IMR-90 (cell line): ENCODE data around the gene KMT2D. TPM values are rescaled to one million over a fixed set of nuclear protein-coding genes. Genes with fewer than 3 reads are reported as not detected.
A peak's percentile ranks its signal among the peaks of the same experiment; 100 is the strongest.

Source experiments
- ATAC-seq: fragments of 200-7000 bp; cut with Tn5 transposase; 2 replicates; pipeline ENCODE4 v1.9.1; 2020; ENCODE audit warnings: low read depth, mild to moderate bottlenecking, moderate library complexity
- BruUV-seq: library from RNA; stranded (reverse); fragments of 400-500 nt; replicated peaks from 2 replicates; lab custom pipeline; 2021; lab: Mats Ljungman, UMichigan
- CTCF ChIA-PET: fragments of 300-600 bp; formaldehyde crosslinking; extraction: SDS; loops from one replicate; lab custom pipeline; 2021; ENCODE audit warnings: antibody characterized with exemption; lab: Yijun Ruan, JAX
- POLR2A ChIA-PET: fragments of 300-600 bp; sonication (Branson Sonifier 250); formaldehyde crosslinking; loops from one replicate; lab custom pipeline; 2022; ENCODE audit warnings: antibody characterized with exemption; ENCODE audit not compliant: unreplicated experiment; lab: Charles Lee
- DNase-seq: peaks from one replicate; pipeline ENCODE4 v3.0.0; 2013
- H2AFZ ChIP-seq: replicated peaks from 2 replicates; pipeline ENCODE3; 2013; ENCODE audit warnings: low read length, mild to moderate bottlenecking; ENCODE audit not compliant: poor library complexity
- H2AK5ac ChIP-seq: 2 replicates; pipeline ENCODE4 v1.6.1; 2013; ENCODE audit warnings: low read depth, low read length, inconsistent platforms
- H2AK9ac ChIP-seq: replicated peaks from 2 replicates; pipeline ENCODE3; 2013; ENCODE audit warnings: mild to moderate bottlenecking, low read depth, low read length, moderate library complexity; ENCODE audit not compliant: poor library complexity
- H2BK120ac ChIP-seq: 2 replicates; pipeline ENCODE4 v1.6.1; 2013; ENCODE audit warnings: low read depth, low read length, inconsistent platforms
- H2BK15ac ChIP-seq: 3 replicates; pipeline ENCODE4 v1.6.1; 2013; ENCODE audit warnings: low read depth, low read length, inconsistent platforms
- H2BK20ac ChIP-seq: 2 replicates; pipeline ENCODE4 v1.6.1; 2013; ENCODE audit warnings: low read depth, mild to moderate bottlenecking, inconsistent platforms, low read length, moderate library complexity
- H2BK5ac ChIP-seq: 2 replicates; pipeline ENCODE4 v1.6.1; 2013; ENCODE audit warnings: mild to moderate bottlenecking, low read depth, low read length, inconsistent platforms; ENCODE audit not compliant: poor library complexity, severe bottlenecking
- H3K14ac ChIP-seq: replicated peaks from 2 replicates; pipeline ENCODE4 v1.6.1; 2013; ENCODE audit warnings: low read depth, low read length, inconsistent platforms
- H3K18ac ChIP-seq: 2 replicates; pipeline ENCODE4 v1.6.1; 2013; ENCODE audit warnings: low read depth, low read length, control low read depth
- H3K23ac ChIP-seq: 2 replicates; pipeline ENCODE4 v1.6.1; 2013; ENCODE audit warnings: low read depth, low read length, inconsistent platforms
- H3K27ac ChIP-seq: 2 replicates; pipeline ENCODE4 v1.5.1; 2013; ENCODE audit warnings: mild to moderate bottlenecking, control low read depth, low read length; ENCODE audit not compliant: insufficient read depth
- H3K27me3 ChIP-seq: 2 replicates; pipeline ENCODE4 v1.6.1; 2013; ENCODE audit warnings: low read length; ENCODE audit not compliant: control insufficient read depth, insufficient read depth
- H3K36me3 ChIP-seq: 2 replicates; pipeline ENCODE4 v1.6.1; 2013; ENCODE audit warnings: low read length, mixed read lengths; ENCODE audit not compliant: control insufficient read depth, insufficient read depth
- H3K4ac ChIP-seq: 2 replicates; pipeline ENCODE4 v1.6.1; 2013; ENCODE audit warnings: low read depth, low read length, inconsistent platforms
- H3K4me1 ChIP-seq: 2 replicates; pipeline ENCODE4 v1.6.1; 2013; ENCODE audit warnings: low read length, mixed read lengths; ENCODE audit not compliant: control insufficient read depth, insufficient read depth
- H3K4me2 ChIP-seq: 2 replicates; pipeline ENCODE4 v1.6.1; 2013; ENCODE audit warnings: low read depth, mild to moderate bottlenecking, control low read depth, low read length, moderate library complexity
- H3K4me3 ChIP-seq: 2 replicates; pipeline ENCODE4 v1.5.1; 2013; ENCODE audit warnings: low read depth, mild to moderate bottlenecking, control low read depth, low read length, moderate library complexity; ENCODE audit not compliant: insufficient read depth
- H3K56ac ChIP-seq: 2 replicates; pipeline ENCODE4 v1.6.1; 2013; ENCODE audit warnings: low read length, inconsistent platforms; ENCODE audit not compliant: insufficient read depth; ENCODE audit errors: extremely low read depth
- H3K79me1 ChIP-seq, 2 experiments: 2 replicates each; pipeline ENCODE4 v1.6.1; 2013; ENCODE audit warnings: low read length in 2 of 2, inconsistent platforms in 1 of 2, low read depth in 1 of 2
- H3K9ac ChIP-seq: 2 replicates; pipeline ENCODE4 v1.6.1; 2013; ENCODE audit warnings: low read depth, low read length, control low read depth
- H3K9me1 ChIP-seq: 2 replicates; pipeline ENCODE4 v1.6.1; 2013; ENCODE audit warnings: low read length, inconsistent platforms; ENCODE audit not compliant: insufficient read depth
- H3K9me3 ChIP-seq: 2 replicates; pipeline ENCODE4 v1.6.1; 2013; ENCODE audit warnings: low read length; ENCODE audit not compliant: control insufficient read depth, insufficient read depth
- H4K20me1 ChIP-seq: 2 replicates; pipeline ENCODE4 v1.6.1; 2013; ENCODE audit warnings: low read length, inconsistent platforms; ENCODE audit not compliant: insufficient read depth
- H4K5ac ChIP-seq: 2 replicates; pipeline ENCODE4 v1.6.1; 2013; ENCODE audit warnings: mild to moderate bottlenecking, low read depth, low read length, control low read depth
- H4K8ac ChIP-seq, 2 experiments: 2 replicates each; pipeline ENCODE4 v1.6.1; 2013; ENCODE audit warnings: low read depth in 2 of 2, low read length in 2 of 2, control low read depth in 1 of 2, inconsistent platforms in 1 of 2
- H4K91ac ChIP-seq: 2 replicates; pipeline ENCODE4 v1.6.1; 2013; ENCODE audit warnings: low read depth, low read length, inconsistent platforms; ENCODE audit not compliant: insufficient read depth
- CEBPB ChIP-seq: IDR thresholded peaks from 2 replicates; pipeline ENCODE4 v1.6.1; 2012; ENCODE audit warnings: low read depth, low read length, improper control_type of control experiment
- CTCF ChIP-seq: conservative IDR thresholded peaks from 2 replicates; pipeline ENCODE4 v1.5.1; 2012; ENCODE audit warnings: mild to moderate bottlenecking, low read depth, low read length, improper control_type of control experiment
- FOS ChIP-seq: fragments of 150-350 bp; IDR thresholded peaks from 2 replicates; pipeline ENCODE4 v1.6.1; 2016; ENCODE audit warnings: low read depth, low read length
- WGBS, 2 experiments: methylation state at CpG; one replicate each; pipeline versions ENCODE4 v1.1.5 to v1.1.7; 2013; ENCODE audit warnings: missing lambda C conversion rate in 2 of 2; ENCODE audit not compliant: insufficient read length in 1 of 2; ENCODE audit errors: extremely low coverage in 2 of 2; 5-methylcytosine and 5-hydroxymethylcytosine counted together
- dilution Hi-C: fragments of 300-500 bp; cut with HindIII; formaldehyde crosslinking; loops from one replicate; pipeline ENCODE4 v1.14.3; 2018; ENCODE audit warnings: low sequenced_read_pairs; ENCODE audit not compliant: unreplicated experiment
- in situ Hi-C: fragments of 300-500 bp; cut with MboI; formaldehyde crosslinking; loops from 3 replicates; pipeline ENCODE4 v1.14.3; 2019; ENCODE audit warnings: low sequenced_read_pairs, inconsistent platforms, mixed read lengths
- intact Hi-C: fragments of 100-400 bp; cut with micrococcal nuclease; formaldehyde crosslinking; loops from 2 replicates; pipeline ENCODE4 v1.10.0; 2022
- polyA plus RNA-seq, 3 experiments: library from polyadenylated mRNA; depleted of rRNA; stranded (reverse); fragments of >200 nt; gene quantifications; 2 replicates each; pipeline ENCODE4 v1.2.3, GENCODE V29; 2012; ENCODE audit warnings: low replicate concordance in 1 of 3
- total RNA-seq: library from RNA; depleted of rRNA; stranded (reverse); fragments of >200 nt; gene quantifications from 2 replicates; pipeline ENCODE4 v1.2.3, GENCODE V29; 2012

KMT2D gene
- total and polyA plus RNA-seq, 2 of the 4 experiments (the other 2 are of a cell fraction): 6.6 to 25.2 TPM

DNA sequence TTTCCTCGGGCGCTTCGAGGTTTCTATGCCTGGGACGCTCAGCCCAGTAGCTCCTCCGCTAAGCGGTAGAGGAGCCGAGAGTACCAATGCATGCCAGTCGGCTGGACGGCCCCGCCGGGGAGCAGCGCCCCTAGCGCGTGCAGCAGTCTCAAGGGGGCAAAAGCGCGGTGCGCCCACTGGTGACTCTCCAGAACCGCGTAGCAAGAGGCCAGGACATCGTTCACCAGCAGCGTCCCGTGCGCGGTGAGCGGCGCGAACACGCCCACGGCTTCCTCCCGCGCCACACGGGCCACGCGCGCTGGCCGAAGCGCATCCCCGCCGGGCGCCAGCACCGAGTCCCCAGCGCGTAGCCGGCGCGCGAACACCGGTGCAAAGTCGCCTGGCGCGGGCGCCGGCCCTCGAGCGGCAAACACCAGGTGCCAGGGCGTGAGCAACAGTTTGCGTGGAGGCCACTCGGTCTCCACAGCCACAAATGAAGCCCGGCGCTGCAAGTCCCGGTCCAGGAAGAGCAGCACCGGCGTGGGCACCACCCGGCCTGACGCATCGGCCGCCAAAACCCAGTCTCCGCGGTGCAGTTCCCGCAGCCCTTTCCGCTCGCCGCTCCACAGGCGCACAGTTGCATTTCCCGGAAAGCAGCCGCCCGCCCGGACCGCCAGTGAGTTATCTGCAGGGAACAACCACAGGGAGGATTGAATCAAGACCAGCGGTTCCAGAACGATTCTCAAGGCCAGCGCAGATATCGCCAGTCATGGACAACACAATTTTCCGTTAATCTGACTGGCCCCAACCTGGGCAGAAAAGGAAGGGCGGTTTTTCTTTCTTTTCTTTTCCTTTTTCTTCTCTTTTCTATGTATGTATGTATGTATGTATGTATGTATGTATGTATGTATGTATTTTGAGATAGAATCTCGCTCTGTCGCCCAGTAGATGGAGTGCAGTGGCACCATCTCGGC lies 29.5 kb upstream of the KMT2D start:
- H4K8ac ChIP-seq: no peak overlapping the region
- no peak overlapping the region for H2BK5ac ChIP-seq
- dilution Hi-C loops (no loop called here), intact Hi-C loops (loop anchor here (2.0 to 10.0 kb wide), 2 partner anchors 25 to 95 kb away; partner anchors contain the start of gene TUBA1A), in situ Hi-C loops (no loop called here)
- BruUV-seq: no TSS peak
- POLR2A ChIA-PET: no interaction called here
- H4K5ac ChIP-seq: no peak overlapping the region
- H3K4me1 ChIP-seq: peaks cover 11% of the 10 kb centered on the region
- H2AFZ ChIP-seq: peak overlapping the region; percentile 77
- 0 out of 4 replicates have a peak, but pooled peaks cover 0 to 3% of the 10 kb centered on the region in 2 experiments for H3K79me1 ChIP-seq
- H3K56ac ChIP-seq: no peak overlapping the region
- H3K9me1 ChIP-seq: peaks cover 2% of the 10 kb centered on the region; the same call in 1 of the 2 replicates
- no peak overlapping the region for H3K9ac ChIP-seq
- peak overlapping the region; percentile 69; the same call in 1 of the 2 replicates for H3K23ac ChIP-seq
- peaks cover 30% of the 10 kb centered on the region; the same call in 1 of the 2 replicates for H3K27me3 ChIP-seq
- H3K27ac ChIP-seq: no peak overlapping the region
- H3K4ac ChIP-seq: no peak overlapping the region
- H4K20me1 ChIP-seq: no peaks in the 10 kb centered on the region; the same call in 1 of the 2 replicates
- no peaks in the 10 kb centered on the region for H3K9me3 ChIP-seq
- no peak overlapping the region for H3K18ac ChIP-seq
- TF ChIP-seq CTCF: peak; percentile 24; the same call in 1 of the 2 replicates
- no peak for TF ChIP-seq CEBPB
- TF ChIP-seq FOS: no peak
- H2BK20ac ChIP-seq: no peak overlapping the region
- DNase-seq (peak; percentile 33), ATAC-seq (peak; percentile 6; the same call in 1 of the 2 replicates)
- H2AK5ac ChIP-seq: no peak overlapping the region
- no peak overlapping the region for H2BK120ac ChIP-seq
- H3K4me2 ChIP-seq: peak overlapping the region; percentile 87
- no peaks in the 10 kb centered on the region for H3K36me3 ChIP-seq
- 0% methylated on average over 43 of the region's 88 CpGs; no CpG with 5 or more reads in 1 of the 2 experiments for WGBS, 2 experiments
- H2BK15ac ChIP-seq: no peak overlapping the region
- H3K4me3 ChIP-seq: peak overlapping the region; percentile 30
- H2AK9ac ChIP-seq: peak overlapping the region; percentile 38
- no peak overlapping the region for H3K14ac ChIP-seq
- CTCF ChIA-PET: interaction anchor here (0.6 to 3.7 kb wide), 3 partner anchors 18 to 152 kb away, joined by 3 to 16 read pairs (median 3); partner anchors contain the start of gene RHEBL1
- no peak overlapping the region for H4K91ac ChIP-seq
